WTC11 (cell line): ENCODE data around the gene CNN2.

Source experiments
- EMX1 ChIP-seq: fragments of 250-450 bp; sonication (Bioruptor Pico); IDR thresholded peaks from 2 replicates; pipeline ENCODE4 v1.8.0; 2021; ENCODE audit warnings: mild to moderate bottlenecking
- SP1 ChIP-seq: sonication (generic); formaldehyde crosslinking; conservative IDR thresholded peaks from 2 replicates; pipeline ENCODE4 v1.8.1; 2022; ENCODE audit warnings: missing genetic modification reagents
- TP53 ChIP-seq: sonication (generic); formaldehyde crosslinking; IDR thresholded peaks from 2 replicates; pipeline ENCODE4 v1.8.1; 2023; ENCODE audit warnings: mild to moderate bottlenecking, missing genetic modification reagents
- ZNF416 ChIP-seq: fragments of 250-450 bp; sonication (Bioruptor Pico); IDR thresholded peaks from 2 replicates; pipeline ENCODE4 v1.9.0; 2021; ENCODE audit warnings: mild to moderate bottlenecking, inconsistent platforms
- TF ChIP-seq, protein P1 (sequence below): fragments of 200-600 bp; IDR thresholded peaks from 2 replicates; pipeline ENCODE4 v1.8.0; 2022; ENCODE audit warnings: antibody characterized with exemption
- TF ChIP-seq, protein P2 (sequence below): sonication (generic); formaldehyde crosslinking; IDR thresholded peaks from 2 replicates; pipeline ENCODE4 v1.8.0; 2022; ENCODE audit warnings: mild to moderate bottlenecking, missing genetic modification reagents
- TF ChIP-seq, protein P3 (sequence below): sonication (generic); formaldehyde crosslinking; IDR thresholded peaks from 2 replicates; pipeline ENCODE4 v1.8.1; 2023; ENCODE audit warnings: mild to moderate bottlenecking, missing genetic modification reagents, borderline replicate concordance

DNA sequence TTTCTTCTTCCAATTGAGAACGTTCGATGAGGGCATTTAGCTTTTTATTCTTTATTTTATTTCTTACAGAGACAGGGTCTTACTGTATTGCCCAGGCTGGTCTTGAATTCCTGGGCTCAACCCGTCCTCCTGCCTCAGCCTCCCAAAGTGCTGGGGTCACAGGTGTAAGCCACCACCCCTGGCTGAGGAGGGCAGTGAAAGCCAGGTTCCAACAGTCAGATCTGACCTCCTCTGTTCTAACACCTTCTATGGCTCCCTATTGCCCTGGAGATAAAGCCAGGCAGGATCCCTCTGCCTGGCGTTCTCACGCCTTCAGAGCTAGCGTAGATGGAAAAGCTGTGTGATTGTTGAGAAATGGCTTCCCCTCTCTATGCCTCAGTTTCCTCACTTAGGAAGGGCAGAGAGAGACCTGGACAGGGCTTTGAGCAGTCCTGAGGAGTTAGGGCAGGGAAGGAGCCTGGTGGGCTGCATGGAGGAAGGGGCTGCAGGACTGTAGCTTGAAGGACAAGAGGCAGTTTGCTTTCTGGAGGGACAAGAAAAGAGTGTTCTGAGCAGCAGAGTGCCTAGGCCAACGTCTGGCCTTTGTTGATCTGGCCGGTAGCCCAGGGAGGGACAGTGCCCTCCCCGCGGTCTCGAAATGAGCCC is 46.1 kb downstream of the CNN2 start:
- TF ChIP-seq TP53 (no peak), SP1 (CRISPR knock-in tag) (no peak), ZNF416 (CRISPR knock-in tag) (no peak), EMX1 (no peak)
- TF ChIP-seq, protein P1, sequence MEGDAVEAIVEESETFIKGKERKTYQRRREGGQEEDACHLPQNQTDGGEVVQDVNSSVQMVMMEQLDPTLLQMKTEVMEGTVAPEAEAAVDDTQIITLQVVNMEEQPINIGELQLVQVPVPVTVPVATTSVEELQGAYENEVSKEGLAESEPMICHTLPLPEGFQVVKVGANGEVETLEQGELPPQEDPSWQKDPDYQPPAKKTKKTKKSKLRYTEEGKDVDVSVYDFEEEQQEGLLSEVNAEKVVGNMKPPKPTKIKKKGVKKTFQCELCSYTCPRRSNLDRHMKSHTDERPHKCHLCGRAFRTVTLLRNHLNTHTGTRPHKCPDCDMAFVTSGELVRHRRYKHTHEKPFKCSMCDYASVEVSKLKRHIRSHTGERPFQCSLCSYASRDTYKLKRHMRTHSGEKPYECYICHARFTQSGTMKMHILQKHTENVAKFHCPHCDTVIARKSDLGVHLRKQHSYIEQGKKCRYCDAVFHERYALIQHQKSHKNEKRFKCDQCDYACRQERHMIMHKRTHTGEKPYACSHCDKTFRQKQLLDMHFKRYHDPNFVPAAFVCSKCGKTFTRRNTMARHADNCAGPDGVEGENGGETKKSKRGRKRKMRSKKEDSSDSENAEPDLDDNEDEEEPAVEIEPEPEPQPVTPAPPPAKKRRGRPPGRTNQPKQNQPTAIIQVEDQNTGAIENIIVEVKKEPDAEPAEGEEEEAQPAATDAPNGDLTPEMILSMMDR: no peak
- TF ChIP-seq, protein P2, sequence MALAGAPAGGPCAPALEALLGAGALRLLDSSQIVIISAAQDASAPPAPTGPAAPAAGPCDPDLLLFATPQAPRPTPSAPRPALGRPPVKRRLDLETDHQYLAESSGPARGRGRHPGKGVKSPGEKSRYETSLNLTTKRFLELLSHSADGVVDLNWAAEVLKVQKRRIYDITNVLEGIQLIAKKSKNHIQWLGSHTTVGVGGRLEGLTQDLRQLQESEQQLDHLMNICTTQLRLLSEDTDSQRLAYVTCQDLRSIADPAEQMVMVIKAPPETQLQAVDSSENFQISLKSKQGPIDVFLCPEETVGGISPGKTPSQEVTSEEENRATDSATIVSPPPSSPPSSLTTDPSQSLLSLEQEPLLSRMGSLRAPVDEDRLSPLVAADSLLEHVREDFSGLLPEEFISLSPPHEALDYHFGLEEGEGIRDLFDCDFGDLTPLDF: no peak
- TF ChIP-seq, protein P3, sequence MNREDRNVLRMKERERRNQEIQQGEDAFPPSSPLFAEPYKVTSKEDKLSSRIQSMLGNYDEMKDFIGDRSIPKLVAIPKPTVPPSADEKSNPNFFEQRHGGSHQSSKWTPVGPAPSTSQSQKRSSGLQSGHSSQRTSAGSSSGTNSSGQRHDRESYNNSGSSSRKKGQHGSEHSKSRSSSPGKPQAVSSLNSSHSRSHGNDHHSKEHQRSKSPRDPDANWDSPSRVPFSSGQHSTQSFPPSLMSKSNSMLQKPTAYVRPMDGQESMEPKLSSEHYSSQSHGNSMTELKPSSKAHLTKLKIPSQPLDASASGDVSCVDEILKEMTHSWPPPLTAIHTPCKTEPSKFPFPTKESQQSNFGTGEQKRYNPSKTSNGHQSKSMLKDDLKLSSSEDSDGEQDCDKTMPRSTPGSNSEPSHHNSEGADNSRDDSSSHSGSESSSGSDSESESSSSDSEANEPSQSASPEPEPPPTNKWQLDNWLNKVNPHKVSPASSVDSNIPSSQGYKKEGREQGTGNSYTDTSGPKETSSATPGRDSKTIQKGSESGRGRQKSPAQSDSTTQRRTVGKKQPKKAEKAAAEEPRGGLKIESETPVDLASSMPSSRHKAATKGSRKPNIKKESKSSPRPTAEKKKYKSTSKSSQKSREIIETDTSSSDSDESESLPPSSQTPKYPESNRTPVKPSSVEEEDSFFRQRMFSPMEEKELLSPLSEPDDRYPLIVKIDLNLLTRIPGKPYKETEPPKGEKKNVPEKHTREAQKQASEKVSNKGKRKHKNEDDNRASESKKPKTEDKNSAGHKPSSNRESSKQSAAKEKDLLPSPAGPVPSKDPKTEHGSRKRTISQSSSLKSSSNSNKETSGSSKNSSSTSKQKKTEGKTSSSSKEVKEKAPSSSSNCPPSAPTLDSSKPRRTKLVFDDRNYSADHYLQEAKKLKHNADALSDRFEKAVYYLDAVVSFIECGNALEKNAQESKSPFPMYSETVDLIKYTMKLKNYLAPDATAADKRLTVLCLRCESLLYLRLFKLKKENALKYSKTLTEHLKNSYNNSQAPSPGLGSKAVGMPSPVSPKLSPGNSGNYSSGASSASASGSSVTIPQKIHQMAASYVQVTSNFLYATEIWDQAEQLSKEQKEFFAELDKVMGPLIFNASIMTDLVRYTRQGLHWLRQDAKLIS: no peak
